HG02943 (cell line): ENCODE data around the gene TMPRSS9.
"Not testable (repeated sequence)": the region's sequence is repeated elsewhere in the genome, so short reads cannot be mapped to it uniquely, and the experiment has no call there.

Source experiments
- ATAC-seq: cut with Tn5 transposase; IDR thresholded peaks from one replicate; pipeline ENCODE4 v1.9.1; 2021; ENCODE audit warnings: mild to moderate bottlenecking, low read depth, moderate library complexity; ENCODE audit not compliant: unreplicated experiment

TMPRSS9 gene

DNA sequence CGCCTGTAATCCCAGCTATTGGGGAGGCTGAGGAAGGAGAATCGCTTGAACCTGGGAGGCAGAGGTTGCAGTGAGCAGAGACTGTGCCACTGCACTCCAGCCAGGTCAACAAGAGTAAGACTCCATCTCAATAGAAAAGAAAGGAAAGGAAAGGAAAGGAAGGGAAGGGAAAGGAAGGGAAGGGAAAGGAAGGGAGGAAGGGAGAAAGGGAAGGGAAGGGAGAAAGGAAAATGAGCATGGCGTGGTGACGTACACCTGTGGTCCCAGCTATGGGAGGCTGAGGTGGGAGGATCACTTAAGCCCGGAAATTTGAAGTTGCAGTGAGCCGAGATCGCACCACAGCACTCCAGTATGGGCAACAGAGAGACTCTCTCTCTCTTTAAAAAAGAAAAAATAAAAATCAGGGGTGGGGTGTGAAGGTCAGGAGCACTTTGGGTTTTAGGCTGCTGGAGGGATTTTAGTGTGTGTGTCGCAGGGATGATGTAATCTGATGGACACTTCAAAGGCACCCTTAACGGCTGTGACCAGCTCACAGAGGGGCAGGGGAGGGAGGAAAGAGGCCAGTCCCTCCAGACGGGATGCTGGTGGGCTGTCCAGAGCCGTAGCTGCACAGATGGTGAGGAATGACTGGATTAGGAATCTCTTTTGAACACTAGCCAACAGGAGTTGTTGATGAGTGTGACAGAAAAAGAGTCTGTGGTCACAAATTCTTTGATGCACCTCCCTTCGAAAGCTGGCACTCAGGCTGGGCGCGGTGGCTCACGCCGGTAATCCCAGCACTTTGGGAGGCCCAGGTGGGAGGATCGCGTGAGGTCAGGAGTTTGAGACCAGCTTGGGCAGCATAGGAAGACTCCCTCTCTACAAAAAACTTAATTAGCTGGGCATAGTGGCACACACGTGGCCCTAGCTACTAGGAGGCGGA is 27.6 kb downstream of the TMPRSS9 start:
- ATAC-seq: no peak

DNA sequence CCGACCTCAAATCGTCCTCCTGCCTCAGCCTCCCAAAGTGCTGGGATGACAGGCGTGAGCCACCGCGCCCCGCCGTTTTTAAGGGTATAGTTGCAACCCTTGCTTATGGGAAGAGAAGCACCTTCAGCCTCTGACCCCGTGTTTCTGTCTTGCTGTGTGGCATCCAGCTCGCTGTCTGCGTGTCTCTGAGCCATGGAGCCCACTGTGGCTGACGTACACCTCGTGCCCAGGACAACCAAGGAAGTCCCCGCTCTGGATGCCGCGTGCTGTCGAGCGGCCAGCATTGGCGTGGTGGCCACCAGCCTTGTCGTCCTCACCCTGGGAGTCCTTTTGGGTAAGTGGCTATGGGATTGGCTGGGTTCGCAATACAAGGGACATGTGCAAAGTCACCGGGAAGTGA is 29.5 kb downstream of the TMPRSS9 start:
- no peak for ATAC-seq

DNA sequence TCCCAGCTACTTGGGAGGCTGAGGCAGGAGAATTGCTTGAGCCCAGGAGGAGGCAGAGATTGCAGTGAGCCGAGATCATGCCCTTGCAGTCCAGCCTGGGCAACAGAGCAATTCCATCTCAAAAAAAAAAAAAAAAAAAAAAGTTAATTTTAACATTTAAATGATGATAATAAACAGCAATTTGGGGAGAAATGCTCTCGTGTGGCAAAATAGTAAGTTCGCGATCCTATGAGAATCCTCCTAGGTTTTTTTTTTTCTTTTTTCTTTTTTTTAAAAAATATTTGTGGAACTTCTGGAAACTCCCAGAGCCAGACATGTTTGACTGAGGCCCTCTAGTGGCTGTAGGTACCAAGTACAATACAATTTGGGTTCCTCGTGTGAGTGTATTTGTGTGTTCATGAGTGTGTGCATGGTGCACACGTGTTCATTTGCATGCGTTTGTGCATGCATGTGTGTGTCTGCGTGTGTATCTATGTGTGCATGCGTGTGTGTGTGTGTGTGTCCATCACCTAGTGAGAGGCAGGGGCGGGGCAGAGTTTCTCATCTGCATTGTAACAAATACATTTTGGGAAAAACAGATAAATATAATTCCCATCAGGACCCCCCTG is 31.2 kb downstream of the TMPRSS9 start:
- ATAC-seq: no peak

DNA sequence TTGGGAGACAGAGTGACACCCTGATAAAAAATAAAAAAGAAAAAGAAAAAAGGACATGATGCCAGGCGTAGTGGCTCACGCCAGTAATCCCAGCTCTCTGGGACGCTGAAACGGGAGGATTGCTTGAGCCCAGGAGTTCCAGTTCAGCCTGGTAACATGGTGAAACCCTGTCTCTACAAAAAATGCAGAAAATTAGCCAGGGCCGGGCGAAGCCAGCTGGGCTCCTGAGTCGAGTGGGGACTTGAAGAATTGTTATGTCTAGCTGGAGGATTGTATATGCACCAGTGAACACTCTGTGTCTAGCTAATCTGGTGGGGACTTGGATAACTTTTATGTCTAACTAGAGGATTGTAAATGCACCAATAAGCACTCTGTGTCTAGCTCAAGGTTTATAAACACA is 32.3 kb downstream of the TMPRSS9 start:
- ATAC-seq: no peak

DNA sequence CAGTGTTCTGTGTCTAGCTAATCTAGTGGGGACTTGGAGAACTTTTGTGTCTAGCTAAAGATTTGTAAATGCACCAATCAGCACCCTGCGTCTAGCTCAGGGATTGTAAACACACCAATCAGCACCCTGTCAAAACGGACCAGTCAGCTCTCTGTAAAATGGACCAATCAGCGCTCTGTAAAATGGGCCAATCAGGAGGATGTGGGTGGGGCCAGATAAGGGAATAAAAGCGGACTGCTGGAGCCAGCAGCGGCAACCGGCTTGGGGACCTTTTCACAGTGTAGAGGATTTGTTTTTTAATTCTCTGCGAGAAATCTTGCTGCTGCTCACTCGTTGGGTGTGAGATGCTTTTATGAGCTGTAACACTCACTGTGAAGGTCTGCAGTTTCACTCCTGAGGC is 32.8 kb downstream of the TMPRSS9 start:
- ATAC-seq: not testable (repeated sequence)

DNA sequence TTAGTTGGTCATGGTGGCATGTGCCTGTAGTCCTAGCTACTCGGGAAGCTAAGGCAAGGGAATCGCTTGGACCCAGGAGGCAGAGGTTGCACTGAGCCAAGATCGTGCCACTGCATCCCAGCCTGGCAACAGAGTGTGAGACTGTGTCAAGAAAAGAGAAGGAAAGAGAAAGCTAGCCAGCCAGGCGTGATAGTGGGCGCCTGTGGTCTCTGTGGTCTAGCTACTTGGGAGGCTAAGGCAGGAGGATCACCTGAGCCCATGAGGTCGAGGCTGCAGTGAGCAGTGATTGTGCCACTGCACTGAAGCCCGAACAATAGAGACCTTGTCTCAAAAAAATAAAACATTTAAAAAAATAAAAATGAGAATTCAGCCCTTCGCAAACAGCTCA is 34.0 kb downstream of the TMPRSS9 start:
- ATAC-seq: no peak

DNA sequence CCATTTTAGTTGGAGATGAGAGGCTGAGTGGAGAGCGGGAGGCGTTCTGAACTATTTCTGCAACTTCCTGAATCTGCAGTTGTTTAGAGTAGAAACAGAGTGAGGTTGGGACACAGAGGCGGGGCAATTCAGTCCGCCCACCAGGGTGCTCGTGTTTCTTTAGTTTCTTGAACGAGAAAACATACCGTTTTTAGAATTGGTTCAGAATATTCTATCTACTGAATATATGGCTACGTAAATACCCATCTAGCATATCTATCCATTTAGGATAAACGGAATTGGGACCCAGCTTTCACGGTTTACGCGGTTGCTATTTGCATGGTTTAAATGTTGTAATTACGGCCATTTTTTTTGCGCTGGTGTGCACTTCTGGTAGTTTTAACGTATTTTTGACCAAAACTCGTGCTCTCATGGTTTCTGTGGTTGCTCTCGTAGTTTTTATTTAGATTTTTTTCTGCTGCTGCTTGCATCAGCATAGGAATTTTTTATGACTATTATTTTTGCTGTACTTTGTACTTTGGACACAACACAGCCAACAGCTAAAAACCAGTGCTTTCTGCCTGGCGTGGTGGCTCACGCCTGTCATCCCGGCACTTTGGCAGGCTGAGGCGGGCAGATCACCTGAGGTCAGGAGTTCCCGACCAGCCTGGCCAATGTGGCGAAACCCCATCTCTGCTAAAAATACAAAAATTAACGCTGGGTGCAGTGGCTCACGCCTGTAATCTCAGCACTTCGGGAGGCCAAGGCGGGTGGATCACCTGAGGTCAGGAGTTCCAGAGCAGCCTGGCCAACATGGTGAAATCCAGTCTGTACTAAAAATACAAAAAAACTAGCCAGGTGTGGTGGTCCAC is 34.6 kb downstream of the TMPRSS9 start:
- no peak for ATAC-seq

DNA sequence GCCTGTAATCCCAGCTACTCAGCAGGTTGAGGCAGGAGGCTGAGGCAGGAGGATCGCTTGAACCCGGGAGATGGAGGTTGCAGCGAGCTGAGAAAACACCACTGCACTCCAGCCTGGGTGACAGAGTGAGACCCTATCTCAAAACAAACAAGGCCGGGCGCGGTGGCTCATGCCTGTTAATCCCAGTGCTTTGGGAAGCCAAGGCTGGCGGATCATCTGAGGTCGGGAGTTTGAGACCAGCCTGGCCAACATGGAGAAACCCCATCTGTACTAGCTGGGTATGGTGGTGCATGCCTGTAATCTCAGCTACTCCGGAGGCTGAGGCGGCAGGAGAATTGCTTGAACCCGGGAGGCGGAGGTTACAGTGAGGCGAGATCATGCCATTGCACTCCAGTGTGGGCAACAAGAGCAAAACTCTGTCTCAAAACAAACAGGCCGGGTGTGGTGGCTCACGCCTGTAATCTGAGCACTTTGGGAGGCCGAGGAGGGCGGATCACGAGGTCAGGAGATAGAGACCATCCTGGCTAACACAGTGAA is 35.3 kb downstream of the TMPRSS9 start:
- not testable (repeated sequence) for ATAC-seq

DNA sequence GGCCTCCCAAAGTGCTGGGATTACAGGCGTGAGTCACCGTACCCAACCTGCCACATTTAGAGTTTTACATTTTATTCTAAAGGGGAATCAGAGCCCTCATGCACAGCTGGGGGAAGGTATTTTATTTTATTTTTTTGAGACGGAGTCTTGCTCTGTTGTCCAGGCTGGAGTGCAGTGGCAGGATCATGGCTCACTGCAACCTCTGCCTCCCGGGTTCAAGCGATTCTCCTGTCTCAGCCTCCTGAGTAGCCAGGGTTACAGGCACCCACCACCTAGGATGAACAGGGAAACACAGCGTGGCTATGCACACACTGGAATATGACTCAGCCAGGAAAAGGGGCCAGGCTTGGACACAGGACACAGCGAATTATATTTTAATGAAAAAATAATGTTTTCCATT is 37.1 kb downstream of the TMPRSS9 start:
- ATAC-seq: not testable (repeated sequence)

DNA sequence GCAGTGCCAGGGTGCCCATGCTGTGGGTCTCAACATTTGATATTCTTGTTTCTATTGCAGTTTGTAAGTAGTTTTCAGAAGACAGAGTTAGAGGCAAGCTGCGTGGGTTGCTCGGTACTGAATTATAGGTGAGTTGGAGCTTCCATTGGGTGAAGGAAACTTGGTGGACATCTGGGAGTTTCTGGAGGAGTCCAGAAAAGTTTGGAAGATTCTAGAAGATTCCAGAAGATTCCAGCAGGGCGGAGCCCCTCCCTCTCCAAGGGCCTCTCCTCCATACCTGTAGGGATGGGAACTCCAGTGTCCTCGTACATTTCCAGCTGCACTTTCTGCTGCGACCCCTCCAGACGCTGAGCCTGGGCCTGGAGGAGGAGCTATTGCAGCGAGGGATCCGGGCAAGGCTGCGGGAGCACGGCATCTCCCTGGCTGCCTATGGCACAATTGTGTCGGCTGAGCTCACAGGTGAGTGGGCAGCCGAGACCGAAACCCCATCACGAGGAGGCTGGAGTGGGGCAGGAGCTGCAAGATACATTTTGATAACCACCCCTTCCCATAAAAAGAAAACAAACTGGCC is 38.8 kb downstream of the TMPRSS9 start:
- ATAC-seq: no peak

DNA sequence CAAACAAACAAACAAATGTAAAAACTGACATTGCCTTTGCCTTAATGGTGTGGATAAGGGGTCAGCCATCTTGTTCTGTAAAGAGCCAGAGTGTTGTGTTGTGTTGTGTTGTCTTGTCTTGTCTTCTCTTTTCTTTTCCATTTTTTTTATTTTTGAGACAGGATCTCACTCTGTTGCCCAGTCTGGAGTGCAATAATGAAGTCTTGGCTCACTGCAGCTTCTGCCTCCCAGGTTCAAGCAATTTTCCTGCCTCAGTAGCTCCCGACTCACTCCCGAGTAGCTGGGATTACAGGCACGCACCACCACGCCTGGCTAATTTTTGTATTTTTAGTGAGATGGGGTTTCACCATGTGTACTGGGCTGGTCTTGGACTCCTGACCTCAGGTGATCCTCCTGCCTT is 39.5 kb downstream of the TMPRSS9 start:
- no peak for ATAC-seq

DNA sequence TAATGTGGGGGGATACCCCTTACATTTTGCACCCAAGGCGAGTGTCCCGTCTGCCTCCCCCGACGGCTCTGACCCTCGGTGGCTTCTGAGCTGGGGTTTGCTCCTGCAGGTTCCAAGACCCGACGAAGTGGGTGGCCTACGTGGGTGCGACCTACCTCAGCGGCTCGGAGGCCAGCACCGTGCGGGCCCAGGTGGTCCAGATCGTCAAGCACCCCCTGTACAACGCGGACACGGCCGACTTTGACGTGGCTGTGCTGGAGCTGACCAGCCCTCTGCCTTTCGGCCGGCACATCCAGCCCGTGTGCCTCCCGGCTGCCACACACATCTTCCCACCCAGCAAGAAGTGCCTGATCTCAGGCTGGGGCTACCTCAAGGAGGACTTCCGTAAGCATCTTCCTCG is 48.2 kb downstream of the TMPRSS9 start:
- ATAC-seq: no peak

DNA sequence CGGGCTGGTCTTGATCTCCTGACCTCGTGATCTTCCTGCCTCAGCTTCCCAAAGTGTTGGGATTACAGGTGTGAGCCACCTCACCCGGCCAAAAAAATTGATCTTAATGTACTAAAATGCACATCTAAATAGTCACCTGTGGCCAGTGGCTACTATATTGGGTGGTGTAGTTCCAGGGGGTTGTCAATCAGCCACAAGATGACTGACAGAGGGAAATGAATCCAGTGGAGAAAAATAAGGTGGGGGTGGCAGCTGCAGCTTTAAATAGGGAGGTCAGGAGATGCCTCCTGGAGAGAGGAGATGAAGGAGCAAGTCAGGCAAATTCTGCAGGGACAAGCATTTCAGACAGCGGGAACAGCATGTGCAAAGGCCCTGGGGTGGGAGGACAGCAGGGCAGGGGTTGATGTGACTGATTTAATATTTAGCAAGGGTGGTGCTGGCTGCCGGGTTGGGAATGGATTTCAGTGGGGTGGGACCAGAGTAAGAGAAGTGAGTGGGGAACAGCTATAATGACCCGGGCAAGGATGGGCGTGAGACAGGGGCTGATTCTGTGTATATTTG is 49.4 kb downstream of the TMPRSS9 start:
- ATAC-seq: no peak

DNA sequence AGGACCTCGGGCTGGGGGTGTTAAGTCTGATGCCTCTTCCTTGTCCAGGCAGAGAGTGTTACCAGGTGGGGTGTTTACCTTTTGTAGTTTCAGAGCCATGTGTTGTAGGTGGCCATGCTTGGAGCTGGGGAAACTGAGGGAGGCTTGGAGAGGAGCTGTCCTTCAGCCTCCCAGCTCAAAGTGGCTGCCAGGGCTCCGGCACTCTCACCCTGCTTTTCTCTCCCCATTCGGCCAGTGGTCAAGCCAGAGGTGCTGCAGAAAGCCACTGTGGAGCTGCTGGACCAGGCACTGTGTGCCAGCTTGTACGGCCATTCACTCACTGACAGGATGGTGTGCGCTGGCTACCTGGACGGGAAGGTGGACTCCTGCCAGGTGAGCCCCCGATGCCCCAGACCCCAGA is 50.0 kb downstream of the TMPRSS9 start:
- ATAC-seq: no peak

DNA sequence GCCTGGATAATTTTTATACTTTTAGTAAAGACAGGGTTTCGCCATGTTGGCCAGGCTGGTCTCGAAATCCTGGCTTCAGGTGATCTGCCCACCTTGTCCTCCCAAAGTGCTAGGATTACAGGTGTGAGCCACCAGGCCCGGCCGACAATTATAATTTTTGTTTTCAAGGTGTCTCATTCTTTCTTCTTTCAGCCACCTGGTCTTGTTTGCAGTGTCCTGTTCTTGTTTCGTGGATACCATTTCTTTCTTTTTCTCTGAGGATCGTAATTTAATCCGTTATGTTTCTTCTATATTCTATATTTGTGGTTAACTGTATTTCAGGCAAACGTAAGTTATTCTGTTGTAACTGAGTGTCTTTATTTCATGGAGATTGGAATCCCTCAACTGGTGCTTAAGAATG is 51.6 kb downstream of the TMPRSS9 start:
- no peak for ATAC-seq

DNA sequence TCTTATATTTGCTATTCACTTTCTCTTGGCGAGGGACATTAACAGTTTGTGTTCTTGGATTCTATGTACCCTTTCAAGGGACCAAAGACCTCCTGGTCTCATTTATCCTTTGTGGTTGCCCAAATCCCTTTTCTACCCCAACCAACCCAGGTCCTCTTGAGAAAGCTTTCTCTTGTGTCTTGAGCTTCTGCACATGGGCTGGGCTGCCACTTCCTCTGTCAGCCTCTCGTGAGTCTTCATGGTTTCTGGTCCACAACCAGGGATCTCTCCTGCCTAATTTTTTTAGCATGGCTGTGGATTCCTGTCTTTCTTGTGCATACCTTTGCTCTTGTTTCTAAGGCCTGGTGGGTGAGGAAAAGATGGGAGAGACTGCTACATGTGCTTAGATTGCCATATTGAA is 52.4 kb downstream of the TMPRSS9 start:
- ATAC-seq: no peak

DNA sequence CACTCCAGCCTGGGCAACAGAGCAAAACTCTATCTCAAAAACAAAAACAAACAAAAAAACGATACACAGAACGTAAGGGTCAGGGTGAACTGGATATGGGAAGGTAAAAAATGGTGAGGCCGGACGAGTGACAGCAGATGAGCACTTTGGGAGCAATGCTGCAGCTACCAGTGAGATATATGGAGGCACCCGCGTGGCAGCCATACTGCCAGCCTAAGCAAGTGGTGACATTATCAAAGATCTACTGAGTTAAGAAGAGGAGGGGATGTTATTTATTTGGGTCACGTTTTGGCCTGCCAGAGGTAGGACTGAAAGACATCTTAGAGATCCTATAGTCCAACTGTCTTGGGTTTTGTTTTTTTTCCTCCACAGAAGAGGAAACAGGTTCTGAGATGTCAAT is 53.1 kb downstream of the TMPRSS9 start:
- no peak for ATAC-seq

DNA sequence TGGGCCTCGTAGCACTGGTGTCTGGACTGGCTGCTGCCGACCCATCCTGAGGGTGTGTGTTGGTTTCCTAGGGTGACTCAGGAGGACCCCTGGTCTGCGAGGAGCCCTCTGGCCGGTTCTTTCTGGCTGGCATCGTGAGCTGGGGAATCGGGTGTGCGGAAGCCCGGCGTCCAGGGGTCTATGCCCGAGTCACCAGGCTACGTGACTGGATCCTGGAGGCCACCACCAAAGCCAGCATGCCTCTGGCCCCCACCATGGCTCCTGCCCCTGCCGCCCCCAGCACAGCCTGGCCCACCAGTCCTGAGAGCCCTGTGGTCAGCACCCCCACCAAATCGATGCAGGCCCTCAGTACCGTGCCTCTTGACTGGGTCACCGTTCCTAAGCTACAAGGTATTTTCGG is 53.6 kb downstream of the TMPRSS9 start:
- no peak for ATAC-seq

DNA sequence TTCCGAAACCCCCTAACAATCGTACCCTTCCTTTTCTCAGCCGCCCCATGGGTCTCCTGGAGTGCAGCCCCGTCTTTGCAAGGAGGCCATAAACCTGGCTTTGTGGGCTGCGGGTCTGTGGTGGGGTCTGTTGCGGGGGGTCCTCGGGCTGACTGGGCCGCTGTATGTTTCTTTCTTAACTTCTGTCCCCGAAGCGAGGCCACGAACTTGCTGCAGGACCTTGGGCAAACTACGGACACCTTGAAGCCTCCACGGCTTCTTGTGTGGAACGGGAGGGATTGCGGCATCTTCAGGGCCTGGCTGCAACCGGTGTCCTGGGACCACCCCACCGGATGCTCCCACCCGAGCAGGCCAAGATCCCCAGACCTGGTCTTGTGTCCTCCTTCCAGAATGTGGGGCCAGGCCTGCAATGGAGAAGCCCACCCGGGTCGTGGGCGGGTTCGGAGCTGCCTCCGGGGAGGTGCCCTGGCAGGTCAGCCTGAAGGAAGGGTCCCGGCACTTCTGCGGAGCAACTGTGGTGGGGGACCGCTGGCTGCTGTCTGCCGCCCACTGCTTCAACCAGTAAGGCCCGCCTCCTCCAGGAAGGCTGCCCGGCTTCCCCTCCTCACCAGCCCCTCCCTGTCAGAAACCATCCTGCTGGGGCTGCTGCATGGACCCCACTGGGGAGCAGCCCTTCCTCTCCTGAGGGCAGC is 55.4 kb downstream of the TMPRSS9 start:
- ATAC-seq: no peak

DNA sequence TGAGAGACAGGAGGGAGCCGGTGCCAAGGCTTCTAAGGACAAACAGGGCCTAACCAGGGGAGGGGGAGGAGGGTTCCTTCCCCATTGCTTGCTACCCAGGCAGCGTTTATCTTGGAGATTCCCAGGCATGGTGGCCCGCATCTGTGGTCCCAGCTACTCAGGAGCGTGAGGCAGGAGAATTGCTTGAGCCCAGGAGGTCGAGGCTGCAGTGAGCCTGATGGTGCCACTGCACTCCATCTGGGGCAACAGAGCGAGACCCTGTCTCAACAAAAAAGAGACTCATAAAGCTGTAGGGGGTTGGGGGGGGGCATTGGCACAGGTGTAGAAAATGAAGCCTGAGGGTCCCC is 55.9 kb downstream of the TMPRSS9 start:
- ATAC-seq: no peak
